Measurements from ENCODE around the gene DAPK1. TPM values are rescaled to one million over a fixed set of nuclear protein-coding genes. Genes with fewer than 3 reads are reported as not detected.

DAPK1 gene
- total and polyA plus RNA-seq, 10 of the 15 experiments (the other 5 are each of a cell fraction or from before 2014, with no cell fraction given): 8.2 to 94.7 (median 51.6) TPM

DNA sequence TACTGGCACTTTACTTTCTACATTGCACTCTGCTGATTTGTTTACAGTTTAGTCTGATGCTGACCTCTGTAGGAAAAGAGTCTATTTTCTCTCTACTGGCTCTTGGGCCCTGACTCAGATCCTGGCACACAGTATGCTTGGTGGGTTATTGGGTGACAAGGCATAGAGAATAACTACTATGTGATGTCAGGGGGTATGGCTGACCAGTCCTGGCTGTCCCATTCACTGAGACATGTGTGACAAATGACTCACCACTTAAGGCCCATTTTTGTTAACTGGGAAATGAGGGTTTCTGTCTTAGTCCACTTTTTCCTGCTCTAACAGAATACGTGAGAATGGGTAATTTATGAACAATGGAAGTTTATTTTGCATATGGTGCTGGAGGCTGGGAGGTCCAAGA lies 66.4 kb downstream of the DAPK1 start (continued):
- no peak for TF ChIP-seq STAT3 (IDR thresholded peaks at IDR 0.05; ENCODE audit: low read depth, low read length)
- no peak for TF ChIP-seq SREBF2 (IDR thresholded peaks at IDR 0.05; ENCODE audit: low read length)
- 0 out of 2 replicates have a peak, but pooled peaks have one; percentile 19 for TF ChIP-seq YY1 (IDR thresholded peaks at IDR 0.05; ENCODE audit: low read depth, low read length)
- TF ChIP-seq NR2F1 (conservative IDR thresholded peaks at IDR 0.05): no peak
- no peak for TF ChIP-seq LARP7 (IDR thresholded peaks at IDR 0.05)
- no peak for TF ChIP-seq NR2C2 (IDR thresholded peaks at IDR 0.05; ENCODE audit: borderline replicate concordance, control insufficient read depth, insufficient read length, low read depth)
- TF ChIP-seq, protein P1, sequence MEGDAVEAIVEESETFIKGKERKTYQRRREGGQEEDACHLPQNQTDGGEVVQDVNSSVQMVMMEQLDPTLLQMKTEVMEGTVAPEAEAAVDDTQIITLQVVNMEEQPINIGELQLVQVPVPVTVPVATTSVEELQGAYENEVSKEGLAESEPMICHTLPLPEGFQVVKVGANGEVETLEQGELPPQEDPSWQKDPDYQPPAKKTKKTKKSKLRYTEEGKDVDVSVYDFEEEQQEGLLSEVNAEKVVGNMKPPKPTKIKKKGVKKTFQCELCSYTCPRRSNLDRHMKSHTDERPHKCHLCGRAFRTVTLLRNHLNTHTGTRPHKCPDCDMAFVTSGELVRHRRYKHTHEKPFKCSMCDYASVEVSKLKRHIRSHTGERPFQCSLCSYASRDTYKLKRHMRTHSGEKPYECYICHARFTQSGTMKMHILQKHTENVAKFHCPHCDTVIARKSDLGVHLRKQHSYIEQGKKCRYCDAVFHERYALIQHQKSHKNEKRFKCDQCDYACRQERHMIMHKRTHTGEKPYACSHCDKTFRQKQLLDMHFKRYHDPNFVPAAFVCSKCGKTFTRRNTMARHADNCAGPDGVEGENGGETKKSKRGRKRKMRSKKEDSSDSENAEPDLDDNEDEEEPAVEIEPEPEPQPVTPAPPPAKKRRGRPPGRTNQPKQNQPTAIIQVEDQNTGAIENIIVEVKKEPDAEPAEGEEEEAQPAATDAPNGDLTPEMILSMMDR (IDR thresholded peaks at IDR 0.05 in 2 of 3, conservative IDR thresholded peaks at IDR 0.05 in 1 of 3; ENCODE audit: control insufficient read depth in 2 of 3, extremely low read depth in 1 of 3, insufficient read depth in 1 of 3, low read depth in 3 of 3, low read length in 3 of 3): no peak
- TF ChIP-seq ETV6 (conservative IDR thresholded peaks at IDR 0.05 in 1 of 2, IDR thresholded peaks at IDR 0.05 in 1 of 2; ENCODE audit: borderline replicate concordance in 1 of 2, low read depth in 1 of 2): peak in 1 of 2 experiments; percentile 65; a peak in 1 of 4 replicates
- no peak for TF ChIP-seq MYB (IDR thresholded peaks at IDR 0.05; ENCODE audit: borderline replicate concordance, low read depth, low read length)
- TF ChIP-seq HDAC2 (IDR thresholded peaks at IDR 0.05): no peak
- TF ChIP-seq, protein P2, sequence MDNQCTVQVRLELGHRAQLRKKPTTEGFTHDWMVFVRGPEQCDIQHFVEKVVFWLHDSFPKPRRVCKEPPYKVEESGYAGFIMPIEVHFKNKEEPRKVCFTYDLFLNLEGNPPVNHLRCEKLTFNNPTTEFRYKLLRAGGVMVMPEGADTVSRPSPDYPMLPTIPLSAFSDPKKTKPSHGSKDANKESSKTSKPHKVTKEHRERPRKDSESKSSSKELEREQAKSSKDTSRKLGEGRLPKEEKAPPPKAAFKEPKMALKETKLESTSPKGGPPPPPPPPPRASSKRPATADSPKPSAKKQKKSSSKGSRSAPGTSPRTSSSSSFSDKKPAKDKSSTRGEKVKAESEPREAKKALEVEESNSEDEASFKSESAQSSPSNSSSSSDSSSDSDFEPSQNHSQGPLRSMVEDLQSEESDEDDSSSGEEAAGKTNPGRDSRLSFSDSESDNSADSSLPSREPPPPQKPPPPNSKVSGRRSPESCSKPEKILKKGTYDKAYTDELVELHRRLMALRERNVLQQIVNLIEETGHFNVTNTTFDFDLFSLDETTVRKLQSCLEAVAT (IDR thresholded peaks at IDR 0.05): no peak
- TF ChIP-seq CHD1 (IDR thresholded peaks at IDR 0.05; ENCODE audit: low read depth, low read length): no peak
- TF ChIP-seq, protein P3, sequence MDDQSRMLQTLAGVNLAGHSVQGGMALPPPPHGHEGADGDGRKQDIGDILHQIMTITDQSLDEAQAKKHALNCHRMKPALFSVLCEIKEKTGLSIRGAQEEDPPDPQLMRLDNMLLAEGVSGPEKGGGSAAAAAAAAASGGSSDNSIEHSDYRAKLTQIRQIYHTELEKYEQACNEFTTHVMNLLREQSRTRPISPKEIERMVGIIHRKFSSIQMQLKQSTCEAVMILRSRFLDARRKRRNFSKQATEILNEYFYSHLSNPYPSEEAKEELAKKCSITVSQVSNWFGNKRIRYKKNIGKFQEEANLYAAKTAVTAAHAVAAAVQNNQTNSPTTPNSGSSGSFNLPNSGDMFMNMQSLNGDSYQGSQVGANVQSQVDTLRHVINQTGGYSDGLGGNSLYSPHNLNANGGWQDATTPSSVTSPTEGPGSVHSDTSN (IDR thresholded peaks at IDR 0.05; ENCODE audit: insufficient replicate concordance, low read depth, low read length): no peak
- no peak for TF ChIP-seq NBN (IDR thresholded peaks at IDR 0.05)
- TF ChIP-seq CREB1 (IDR thresholded peaks at IDR 0.05; ENCODE audit: low read depth): peak; percentile 38; the same call in 1 of the 2 replicates
- TF ChIP-seq ZNF274 (IDR thresholded peaks at IDR 0.05; ENCODE audit: insufficient read depth, insufficient read length): no peak
- no peak for TF ChIP-seq NFYB (IDR thresholded peaks at IDR 0.05; ENCODE audit: insufficient read depth, low read depth, low read length)
- TF ChIP-seq TCF3 (IDR thresholded peaks at IDR 0.05; ENCODE audit: borderline replicate concordance, insufficient read depth, low read depth, low read length): no peak
- TF ChIP-seq HDAC6 (IDR thresholded peaks at IDR 0.05; ENCODE audit: unreplicated experiment): no peak
- no peak for TF ChIP-seq KLF5 (IDR thresholded peaks at IDR 0.05; ENCODE audit: partially characterized antibody)
- TF ChIP-seq CREM (IDR thresholded peaks at IDR 0.05; ENCODE audit: low read depth): peak; percentile 63; the same call in 1 of the 2 replicates
- no peak for TF ChIP-seq ZSCAN29 (IDR thresholded peaks at IDR 0.05)
- no peak for TF ChIP-seq MTA3 (IDR thresholded peaks at IDR 0.05; ENCODE audit: borderline replicate concordance, low read length)
- TF ChIP-seq POLR2AphosphoS5 (IDR thresholded peaks at IDR 0.05; ENCODE audit: low read length): no peak
- TF ChIP-seq, protein P4, sequence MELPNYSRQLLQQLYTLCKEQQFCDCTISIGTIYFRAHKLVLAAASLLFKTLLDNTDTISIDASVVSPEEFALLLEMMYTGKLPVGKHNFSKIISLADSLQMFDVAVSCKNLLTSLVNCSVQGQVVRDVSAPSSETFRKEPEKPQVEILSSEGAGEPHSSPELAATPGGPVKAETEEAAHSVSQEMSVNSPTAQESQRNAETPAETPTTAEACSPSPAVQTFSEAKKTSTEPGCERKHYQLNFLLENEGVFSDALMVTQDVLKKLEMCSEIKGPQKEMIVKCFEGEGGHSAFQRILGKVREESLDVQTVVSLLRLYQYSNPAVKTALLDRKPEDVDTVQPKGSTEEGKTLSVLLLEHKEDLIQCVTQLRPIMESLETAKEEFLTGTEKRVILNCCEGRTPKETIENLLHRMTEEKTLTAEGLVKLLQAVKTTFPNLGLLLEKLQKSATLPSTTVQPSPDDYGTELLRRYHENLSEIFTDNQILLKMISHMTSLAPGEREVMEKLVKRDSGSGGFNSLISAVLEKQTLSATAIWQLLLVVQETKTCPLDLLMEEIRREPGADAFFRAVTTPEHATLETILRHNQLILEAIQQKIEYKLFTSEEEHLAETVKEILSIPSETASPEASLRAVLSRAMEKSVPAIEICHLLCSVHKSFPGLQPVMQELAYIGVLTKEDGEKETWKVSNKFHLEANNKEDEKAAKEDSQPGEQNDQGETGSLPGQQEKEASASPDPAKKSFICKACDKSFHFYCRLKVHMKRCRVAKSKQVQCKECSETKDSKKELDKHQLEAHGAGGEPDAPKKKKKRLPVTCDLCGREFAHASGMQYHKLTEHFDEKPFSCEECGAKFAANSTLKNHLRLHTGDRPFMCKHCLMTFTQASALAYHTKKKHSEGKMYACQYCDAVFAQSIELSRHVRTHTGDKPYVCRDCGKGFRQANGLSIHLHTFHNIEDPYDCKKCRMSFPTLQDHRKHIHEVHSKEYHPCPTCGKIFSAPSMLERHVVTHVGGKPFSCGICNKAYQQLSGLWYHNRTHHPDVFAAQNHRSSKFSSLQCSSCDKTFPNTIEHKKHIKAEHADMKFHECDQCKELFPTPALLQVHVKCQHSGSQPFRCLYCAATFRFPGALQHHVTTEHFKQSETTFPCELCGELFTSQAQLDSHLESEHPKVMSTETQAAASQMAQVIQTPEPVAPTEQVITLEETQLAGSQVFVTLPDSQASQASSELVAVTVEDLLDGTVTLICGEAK (IDR thresholded peaks at IDR 0.05; ENCODE audit: borderline replicate concordance): no peak
